Measurements from ENCODE around the gene DPH1. TPM values are rescaled to one million over a fixed set of nuclear protein-coding genes. Genes with fewer than 3 reads are reported as not detected.
A peak's percentile ranks its signal among the peaks of the same experiment; 100 is the strongest.

Gene DPH1
- total RNA-seq, 1 donor from 2014 or later = 38.0 TPM

DNA sequence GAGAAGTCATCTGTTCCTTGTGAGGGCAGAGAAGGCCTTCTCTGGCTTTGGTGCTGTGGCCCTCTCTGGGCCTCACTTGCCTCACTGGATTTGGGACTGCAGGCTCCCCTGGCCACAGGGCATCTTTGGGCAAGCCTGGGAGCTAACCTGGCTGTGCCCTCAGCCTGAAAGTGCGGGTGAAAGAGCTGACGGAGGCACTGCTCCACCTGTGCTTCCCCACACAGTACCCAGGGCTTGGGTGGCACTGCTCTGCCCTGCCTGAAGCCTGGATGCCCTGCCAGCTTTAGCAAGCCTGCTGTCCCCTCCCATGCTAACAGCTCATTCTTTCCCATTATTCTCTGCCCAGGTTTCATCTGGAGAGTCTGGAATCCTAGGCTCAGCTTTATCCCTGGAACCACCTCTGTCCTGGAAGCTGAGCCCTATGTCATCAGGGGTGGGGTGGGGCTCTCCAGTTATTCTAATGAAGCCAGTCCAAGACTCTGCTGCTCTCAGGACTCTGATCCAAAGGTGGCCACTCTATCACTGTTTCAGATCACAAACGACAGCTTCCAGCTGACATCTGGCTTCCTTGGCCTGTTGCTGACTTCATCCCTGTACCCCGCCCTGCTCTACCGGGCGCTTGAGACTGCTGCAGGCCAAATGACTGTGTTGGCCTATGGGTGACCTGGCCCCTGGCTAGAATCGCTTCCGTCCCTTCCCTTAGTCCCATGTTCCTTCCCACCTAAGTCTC is 54.2 kb downstream of the DPH1 start:
- ATAC-seq (peak; percentile 12 to 33), DNase-seq (peak; percentile 48)
- TF ChIP-seq, protein P1, sequence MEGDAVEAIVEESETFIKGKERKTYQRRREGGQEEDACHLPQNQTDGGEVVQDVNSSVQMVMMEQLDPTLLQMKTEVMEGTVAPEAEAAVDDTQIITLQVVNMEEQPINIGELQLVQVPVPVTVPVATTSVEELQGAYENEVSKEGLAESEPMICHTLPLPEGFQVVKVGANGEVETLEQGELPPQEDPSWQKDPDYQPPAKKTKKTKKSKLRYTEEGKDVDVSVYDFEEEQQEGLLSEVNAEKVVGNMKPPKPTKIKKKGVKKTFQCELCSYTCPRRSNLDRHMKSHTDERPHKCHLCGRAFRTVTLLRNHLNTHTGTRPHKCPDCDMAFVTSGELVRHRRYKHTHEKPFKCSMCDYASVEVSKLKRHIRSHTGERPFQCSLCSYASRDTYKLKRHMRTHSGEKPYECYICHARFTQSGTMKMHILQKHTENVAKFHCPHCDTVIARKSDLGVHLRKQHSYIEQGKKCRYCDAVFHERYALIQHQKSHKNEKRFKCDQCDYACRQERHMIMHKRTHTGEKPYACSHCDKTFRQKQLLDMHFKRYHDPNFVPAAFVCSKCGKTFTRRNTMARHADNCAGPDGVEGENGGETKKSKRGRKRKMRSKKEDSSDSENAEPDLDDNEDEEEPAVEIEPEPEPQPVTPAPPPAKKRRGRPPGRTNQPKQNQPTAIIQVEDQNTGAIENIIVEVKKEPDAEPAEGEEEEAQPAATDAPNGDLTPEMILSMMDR (IDR thresholded peaks at IDR 0.05) = no peak
- intact Hi-C loops (cut with DNase I) = no loop called here
- peak overlapping the region; percentile 81 for H3K27ac ChIP-seq
- no peak overlapping the region for H3K4me3 ChIP-seq
- peaks cover 25% of the 10 kb centered on the region for H3K36me3 ChIP-seq
- peaks cover 73% of the 10 kb centered on the region for H3K4me1 ChIP-seq
- no peaks in the 10 kb centered on the region for H3K27me3 ChIP-seq (ENCODE audit: low read depth)
- H3K9me3 ChIP-seq = no peaks in the 10 kb centered on the region

DNA sequence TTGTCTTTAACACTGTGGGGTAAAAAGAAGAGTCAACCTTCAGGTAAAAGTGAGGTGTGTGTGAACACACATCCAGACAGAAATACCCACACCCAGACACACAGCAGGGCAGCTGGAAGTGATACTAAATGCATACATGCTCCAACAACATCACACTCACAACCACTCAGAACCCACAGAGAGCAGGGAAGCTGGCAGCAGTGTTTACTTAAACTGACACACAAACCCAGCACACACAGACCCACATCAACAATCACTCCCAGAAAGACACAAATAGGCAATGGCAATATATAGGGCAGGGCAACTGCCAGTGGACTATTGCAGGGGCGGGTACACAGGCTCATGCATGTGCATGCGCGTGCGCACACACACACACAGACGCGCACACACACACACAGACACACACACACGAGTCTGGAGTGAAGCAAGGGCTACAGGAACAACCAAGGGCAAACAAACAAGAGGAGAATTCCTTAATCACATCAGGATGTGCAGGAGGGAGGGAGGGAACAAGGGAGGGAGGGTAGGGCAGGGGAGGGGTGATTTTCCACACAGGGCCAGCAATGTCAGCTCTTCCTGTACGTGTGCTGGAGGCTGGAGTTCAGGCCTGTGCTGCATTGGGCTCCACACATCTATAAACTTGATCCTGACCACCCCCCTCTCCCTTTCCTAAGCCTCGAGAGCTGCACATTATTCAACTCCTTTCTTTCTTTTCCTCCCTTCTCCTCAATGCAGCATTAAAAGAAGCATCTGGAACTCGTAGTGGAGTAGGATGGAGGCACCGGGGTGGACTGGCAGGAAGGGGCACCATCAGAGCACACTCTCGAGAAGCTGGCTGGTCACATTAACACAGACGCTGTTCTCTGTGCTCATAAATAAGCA is 55.1 kb downstream of the DPH1 start:
- Histone ChIP-seq H3K36me3 (peaks cover 17% of the 10 kb centered on the region), H3K9me3 (no peaks in the 10 kb centered on the region), H3K4me3 (no peak overlapping the region), H3K4me1 (peaks cover 81% of the 10 kb centered on the region), H3K27ac (peak overlapping the region; percentile 81), H3K27me3 (ENCODE audit: low read depth) (no peaks in the 10 kb centered on the region)
- DNase-seq (peak; percentile 57), ATAC-seq (peak in 1 of 2 donors; percentile 22)
- TF ChIP-seq, protein P1 (IDR thresholded peaks at IDR 0.05) = no peak
- intact Hi-C loops (cut with DNase I) = no loop called here

DNA sequence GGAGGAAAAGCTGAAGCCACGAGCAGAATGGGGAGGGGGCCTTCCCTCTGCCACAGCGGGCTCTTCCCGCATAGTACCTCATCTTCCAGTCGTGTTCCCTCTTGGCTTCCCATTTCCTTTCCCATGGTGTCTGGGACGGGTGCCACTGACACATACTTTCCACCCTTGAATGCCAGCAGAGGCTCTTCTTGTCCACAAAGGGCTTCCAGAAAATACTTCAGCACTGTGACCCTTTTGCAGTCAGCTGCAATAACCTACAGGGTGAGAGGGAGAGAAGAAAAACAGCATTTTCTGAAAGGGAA is 55.6 kb downstream of the DPH1 start:
- intact Hi-C loops (cut with DNase I) = no loop called here
- no peak overlapping the region for H3K4me3 ChIP-seq
- no peaks in the 10 kb centered on the region for H3K27me3 ChIP-seq (ENCODE audit: low read depth)
- TF ChIP-seq, protein P1 (IDR thresholded peaks at IDR 0.05) = no peak
- no peaks in the 10 kb centered on the region for H3K9me3 ChIP-seq
- peak overlapping the region; percentile 81 for H3K27ac ChIP-seq
- ATAC-seq (no peak), DNase-seq (peak; percentile 38)
- H3K4me1 ChIP-seq = peaks cover 87% of the 10 kb centered on the region
- peaks cover 11% of the 10 kb centered on the region for H3K36me3 ChIP-seq

DNA sequence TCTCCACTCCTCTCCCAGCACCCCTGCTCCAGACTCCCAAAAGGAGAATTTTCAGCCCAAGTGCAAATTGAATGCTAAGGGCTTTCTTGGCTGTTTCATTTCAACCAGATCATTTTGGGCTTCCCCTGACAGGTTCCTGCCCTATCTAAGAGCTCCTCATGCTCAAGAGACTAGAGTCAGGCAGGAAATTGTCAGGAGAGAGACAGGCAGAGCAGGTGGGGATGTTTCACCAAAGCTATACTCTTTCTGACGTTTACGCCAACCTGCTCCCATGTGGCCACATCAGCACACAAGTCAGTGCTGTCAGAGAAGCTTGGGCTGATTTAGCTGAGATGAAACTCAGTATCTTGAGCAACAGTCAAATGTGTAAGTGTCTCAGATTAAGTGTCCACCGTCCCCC is 56.4 kb downstream of the DPH1 start:
- H3K36me3 ChIP-seq = peaks cover 4% of the 10 kb centered on the region
- TF ChIP-seq, protein P1 (IDR thresholded peaks at IDR 0.05) = no peak
- peak overlapping the region; percentile 81 for H3K27ac ChIP-seq
- no peaks in the 10 kb centered on the region for H3K9me3 ChIP-seq
- H3K27me3 ChIP-seq (ENCODE audit: low read depth) = no peaks in the 10 kb centered on the region
- ATAC-seq (no peak), DNase-seq (no peak)
- intact Hi-C loops (cut with DNase I) = no loop called here
- peaks cover 94% of the 10 kb centered on the region for H3K4me1 ChIP-seq
- no peak overlapping the region for H3K4me3 ChIP-seq

DNA sequence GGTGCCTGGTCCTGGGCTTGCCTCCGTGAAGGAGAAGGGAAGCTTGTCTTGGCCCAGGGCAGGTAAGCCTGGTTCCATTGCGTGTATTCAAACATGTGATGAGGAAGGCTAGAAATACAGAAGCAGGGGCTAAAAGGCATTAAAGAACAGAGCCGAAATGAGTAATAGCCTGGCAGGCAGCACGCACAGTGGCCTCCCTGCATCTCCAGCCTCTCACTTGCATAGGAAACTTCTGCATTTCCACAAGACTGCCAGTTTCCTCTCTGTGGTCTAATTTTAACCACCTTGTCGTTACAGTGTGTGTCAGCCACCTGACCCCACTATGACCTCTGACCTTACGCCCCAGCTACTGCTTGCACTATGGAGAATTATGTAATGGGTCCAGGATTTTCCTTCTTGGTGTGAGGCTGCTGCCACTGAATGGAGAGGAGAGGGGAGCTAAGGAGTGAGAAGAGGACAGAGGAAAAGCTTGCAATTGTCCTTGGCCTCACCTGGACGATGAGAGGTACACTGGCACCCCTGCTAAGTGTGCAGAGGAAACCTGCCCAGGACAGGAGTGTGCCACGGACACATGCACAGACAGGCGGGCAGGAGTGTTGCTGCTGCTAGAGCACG is 57.8 kb downstream of the DPH1 start:
- H3K9me3 ChIP-seq = no peaks in the 10 kb centered on the region
- no peaks in the 10 kb centered on the region for H3K36me3 ChIP-seq
- TF ChIP-seq, protein P1 (IDR thresholded peaks at IDR 0.05) = no peak
- intact Hi-C loops (cut with DNase I) = no loop called here
- DNase-seq (peak; percentile 76), ATAC-seq (peak; percentile 39 to 58)
- no peak overlapping the region for H3K4me3 ChIP-seq
- H3K4me1 ChIP-seq = peaks cover 99% of the 10 kb centered on the region
- H3K27ac ChIP-seq = peak overlapping the region; percentile 44
- H3K27me3 ChIP-seq (ENCODE audit: low read depth) = no peaks in the 10 kb centered on the region
